Measurements from ENCODE around the gene DCHS1. TPM values are rescaled to one million over a fixed set of nuclear protein-coding genes. Genes with fewer than 3 reads are reported as not detected.

DCHS1 gene
- total and polyA plus RNA-seq, 9 of the 15 experiments (the other 6 are each of a cell fraction or from before 2014, with no cell fraction given): 0.04 to 0.49 (median 0.14) TPM; not detected in 2

GRCh38 chr11:6632116-6633073 lies 23.2 kb downstream of the DCHS1 start:
- BruUV-seq (replicated peaks): no TSS peak
- no peak overlapping the region for H3K4me2 ChIP-seq (ENCODE audit: insufficient read depth, low read length)
- H3K27me3 ChIP-seq (ENCODE audit: control insufficient read depth in 2 of 2, insufficient read depth in 2 of 2, low read length in 2 of 2): peaks cover 0 to 6% of the 10 kb centered on the region in 2 experiments; a peak in 2 of 5 replicates
- no peak for DNase-seq (ENCODE audit: extremely low read depth in 1 of 4, low spot score in 3 of 4)
- ATAC-seq: no peak
- in situ Hi-C loops (cut with MboI) (no loop called here), intact Hi-C loops (cut with micrococcal nuclease) (loop anchor here (10.0 kb wide), 1 partner anchor 258 kb away; no protein-coding TSS in a partner anchor)
- H3K79me2 ChIP-seq (ENCODE audit: control insufficient read depth, insufficient read depth, low read length): no peaks in the 10 kb centered on the region
- TF ChIP-seq ZNF253 (CRISPR knock-in tag; conservative IDR thresholded peaks at IDR 0.05): no peak
- TF ChIP-seq ZNF212 (CRISPR knock-in tag; IDR thresholded peaks at IDR 0.05): no peak
- no peak for TF ChIP-seq NRF1 (conservative IDR thresholded peaks at IDR 0.05 in 1 of 2, IDR thresholded peaks at IDR 0.05 in 1 of 2)
- TF ChIP-seq NEUROD1 (IDR thresholded peaks at IDR 0.05; ENCODE audit: borderline replicate concordance, low read depth, low read length, partially characterized antibody): no peak
- H4K20me1 ChIP-seq (replicated peaks; ENCODE audit: control insufficient read depth, insufficient read depth, low read length): no peaks in the 10 kb centered on the region
- no peak overlapping the region for H3K27ac ChIP-seq (ENCODE audit: extremely low read depth, low read depth, low read length)
- no peak for FAIRE-seq
- peak overlapping the region in 1 of 2 experiments; percentile 31; a peak in 1 of 4 replicates for H3K9ac ChIP-seq (ENCODE audit: insufficient read depth in 1 of 2, low read depth in 2 of 2, low read length in 2 of 2)
- no peaks in the 10 kb centered on the region for H3K9me3 ChIP-seq (replicated peaks; ENCODE audit: control insufficient read depth, insufficient read depth, low read depth, low read length)
- CTCF ChIA-PET (ENCODE audit: low intra/inter-chr PET ratio): no interaction called here
- no peaks in the 10 kb centered on the region for H3K9me1 ChIP-seq (ENCODE audit: control insufficient read depth, insufficient read depth, low read length)
- peaks cover 11 to 16% of the 10 kb centered on the region in 2 experiments for H3K4me1 ChIP-seq (replicated peaks in 1 of 2; ENCODE audit: control insufficient read depth in 2 of 2, insufficient read depth in 2 of 2, low read length in 2 of 2)
- POLR2A ChIA-PET: interaction anchor here (0.6 to 2.7 kb wide), 8 partner anchors 11 to 1385 kb away, joined by 3 to 13 read pairs (median 4); partner anchors contain the start of gene TPP1
- 50% methylated on average over 29 of the region's 29 CpGs for WGBS (ENCODE audit: insufficient coverage, low coverage, missing lambda C conversion rate)
- H2AFZ ChIP-seq (ENCODE audit: low read depth, low read length): no peak overlapping the region
- no peak overlapping the region for H3K4me3 ChIP-seq
- H3K36me3 ChIP-seq (ENCODE audit: control insufficient read depth, insufficient read depth, low read length): no peaks in the 10 kb centered on the region

Data from K562 (cell line).